Natural killer cell (primary cell): ENCODE measurements around the gene LZIC. TPM values are rescaled to one million over a fixed set of nuclear protein-coding genes. Genes with fewer than 3 reads are reported as not detected.

Experiments
- ATAC-seq, 3 donors: fragments of 150-1000 bp in 2 of 3; fragments of 200-7000 bp in 1 of 3; cut with Tn5 transposase; 1 replicate in 1 of 3; 2 replicates in 2 of 3; pipeline ENCODE4 v1.10.0; 2021; ENCODE audit warnings: mild to moderate bottlenecking in 2 of 3, moderate library complexity in 2 of 3
- DNase-seq, 2 donors: peaks; one replicate each; pipeline versions ENCODE4 v3.0.0 to v3.0.0-alpha.2; 2013 to 2021; ENCODE audit warnings: mixed read lengths in 1 of 2
- H3K27ac ChIP-seq: one replicate; pipeline ENCODE4 v1.5.1; 2013; ENCODE audit warnings: mild to moderate bottlenecking, low read length
- H3K27me3 ChIP-seq: one replicate; pipeline ENCODE4 v1.6.1; 2013; ENCODE audit warnings: low read length; ENCODE audit not compliant: control insufficient read depth, insufficient read depth
- H3K36me3 ChIP-seq: one replicate; pipeline ENCODE4 v1.6.1; 2013; ENCODE audit warnings: low read length; ENCODE audit not compliant: control insufficient read depth, insufficient read depth
- H3K4me1 ChIP-seq: one replicate; pipeline ENCODE4 v1.6.1; 2013; ENCODE audit warnings: low read length; ENCODE audit not compliant: control insufficient read depth, insufficient read depth
- H3K4me3 ChIP-seq: one replicate; pipeline ENCODE4 v1.5.1; 2013; ENCODE audit warnings: low read length
- H3K9me3 ChIP-seq: one replicate; pipeline ENCODE4 v1.6.1; 2013; ENCODE audit warnings: low read length; ENCODE audit not compliant: control insufficient read depth, insufficient read depth
- H3K27ac Mint-ChIP-seq, 2 donors: one replicate each; pipeline ENCODE4 v1.8.0; 2022; ENCODE audit warnings: mild to moderate bottlenecking in 2 of 2, mixed read lengths in 2 of 2, moderate library complexity in 1 of 2
- H3K27me3 Mint-ChIP-seq, 2 donors: one replicate each; pipeline ENCODE4 v1.8.0; 2022; ENCODE audit warnings: low read depth in 2 of 2, mixed read lengths in 2 of 2
- H3K36me3 Mint-ChIP-seq: one replicate; pipeline ENCODE4 v1.8.0; 2022; ENCODE audit warnings: mixed read lengths
- H3K4me1 Mint-ChIP-seq, 2 donors: one replicate each; pipeline ENCODE4 v1.8.0; 2022; ENCODE audit warnings: mixed read lengths in 2 of 2
- H3K4me3 Mint-ChIP-seq: one replicate; pipeline ENCODE4 v1.8.0; 2022; ENCODE audit warnings: mild to moderate bottlenecking, moderate library complexity, mixed read lengths
- H3K9me3 Mint-ChIP-seq, 2 donors: one replicate each; pipeline ENCODE4 v1.8.0; 2022; ENCODE audit warnings: mixed read lengths in 2 of 2
- WGBS: methylation state at CpG from one replicate; pipeline ENCODE4 v1.1.7; 2013; ENCODE audit warnings: missing lambda C conversion rate; ENCODE audit not compliant: insufficient coverage; 5-methylcytosine and 5-hydroxymethylcytosine counted together
- intact Hi-C: fragments of 100-400 bp; cut with micrococcal nuclease; formaldehyde crosslinking; loops from one replicate; pipeline ENCODE4 v1.14.2; 2022
- total RNA-seq, 4 donors: library from RNA; stranded (reverse); fragments of 120-200 nt in 1 of 4; gene quantifications; one replicate each; pipeline versions ENCODE4 v1.2.3 to v1.2.4, GENCODE V29; 2013 to 2022
- TF ChIP-seq, protein P1 (sequence below): fragments of 200-600 bp; IDR thresholded peaks from one replicate; pipeline ENCODE4 v1.8.0; 2022; ENCODE audit warnings: antibody characterized with exemption

The LZIC gene
- total RNA-seq, 3 donors from 2014 or later (not counting 1 experiment from before 2014, with no cell fraction given), result 19.5 to 21.9 (median 21.7) TPM

DNA sequence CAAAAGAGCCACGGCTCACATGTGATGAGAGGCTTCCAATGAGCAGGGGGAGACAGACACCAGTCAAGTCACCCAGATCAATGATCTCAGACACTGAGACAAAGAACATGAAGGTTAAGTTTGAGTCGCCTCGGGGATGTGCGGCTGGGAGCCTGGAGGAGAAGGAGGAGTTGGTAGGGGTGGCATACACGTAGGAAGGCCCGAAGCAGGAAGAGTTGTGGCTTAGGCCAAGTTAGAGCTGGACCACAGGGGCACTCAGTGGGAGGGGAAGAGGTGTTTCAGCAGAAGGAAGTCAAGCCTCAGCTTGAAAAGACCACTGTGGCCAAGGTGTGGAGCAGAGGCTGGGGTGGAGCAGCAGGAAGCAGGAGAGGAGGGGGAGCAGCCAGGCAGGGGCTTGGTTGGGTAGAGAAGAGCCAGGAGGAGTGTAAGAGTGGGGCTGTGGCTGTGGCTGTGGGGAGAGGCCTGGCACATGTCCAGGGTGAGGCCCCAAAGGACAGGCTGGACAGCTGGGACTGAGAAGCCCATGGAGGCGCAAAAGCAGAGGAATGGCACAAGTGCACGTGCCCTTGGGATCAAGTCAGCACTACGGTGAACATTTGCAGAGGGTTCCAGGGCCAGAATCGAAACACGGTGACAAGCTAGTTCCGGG lies 60.8 kb downstream of the LZIC start:
- WGBS, result 38% methylated on average over 12 of the region's 12 CpGs
- Mint-ChIP-seq H3K9me3 (no peaks in the 10 kb centered on the region), H3K27me3 (no peaks in the 10 kb centered on the region), H3K36me3 (no peaks in the 10 kb centered on the region), H3K4me3 (peak overlapping the region; percentile 80), H3K4me1 (peaks cover 47% of the 10 kb centered on the region in 2 donors), H3K27ac (peak overlapping the region; percentile 87 to 90)
- Histone ChIP-seq H3K27me3 (no peaks in the 10 kb centered on the region), H3K4me1 (peaks cover 47% of the 10 kb centered on the region), H3K36me3 (peaks cover 4% of the 10 kb centered on the region), H3K9me3 (no peaks in the 10 kb centered on the region), H3K4me3 (no peak overlapping the region), H3K27ac (peak overlapping the region; percentile 75)
- TF ChIP-seq, protein P1, sequence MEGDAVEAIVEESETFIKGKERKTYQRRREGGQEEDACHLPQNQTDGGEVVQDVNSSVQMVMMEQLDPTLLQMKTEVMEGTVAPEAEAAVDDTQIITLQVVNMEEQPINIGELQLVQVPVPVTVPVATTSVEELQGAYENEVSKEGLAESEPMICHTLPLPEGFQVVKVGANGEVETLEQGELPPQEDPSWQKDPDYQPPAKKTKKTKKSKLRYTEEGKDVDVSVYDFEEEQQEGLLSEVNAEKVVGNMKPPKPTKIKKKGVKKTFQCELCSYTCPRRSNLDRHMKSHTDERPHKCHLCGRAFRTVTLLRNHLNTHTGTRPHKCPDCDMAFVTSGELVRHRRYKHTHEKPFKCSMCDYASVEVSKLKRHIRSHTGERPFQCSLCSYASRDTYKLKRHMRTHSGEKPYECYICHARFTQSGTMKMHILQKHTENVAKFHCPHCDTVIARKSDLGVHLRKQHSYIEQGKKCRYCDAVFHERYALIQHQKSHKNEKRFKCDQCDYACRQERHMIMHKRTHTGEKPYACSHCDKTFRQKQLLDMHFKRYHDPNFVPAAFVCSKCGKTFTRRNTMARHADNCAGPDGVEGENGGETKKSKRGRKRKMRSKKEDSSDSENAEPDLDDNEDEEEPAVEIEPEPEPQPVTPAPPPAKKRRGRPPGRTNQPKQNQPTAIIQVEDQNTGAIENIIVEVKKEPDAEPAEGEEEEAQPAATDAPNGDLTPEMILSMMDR, result no peak
- peak in 1 of 2 donors; percentile 49 for DNase-seq
- peak; percentile 68 to 82 (median 80) for ATAC-seq
- intact Hi-C loops, result no loop called here

DNA sequence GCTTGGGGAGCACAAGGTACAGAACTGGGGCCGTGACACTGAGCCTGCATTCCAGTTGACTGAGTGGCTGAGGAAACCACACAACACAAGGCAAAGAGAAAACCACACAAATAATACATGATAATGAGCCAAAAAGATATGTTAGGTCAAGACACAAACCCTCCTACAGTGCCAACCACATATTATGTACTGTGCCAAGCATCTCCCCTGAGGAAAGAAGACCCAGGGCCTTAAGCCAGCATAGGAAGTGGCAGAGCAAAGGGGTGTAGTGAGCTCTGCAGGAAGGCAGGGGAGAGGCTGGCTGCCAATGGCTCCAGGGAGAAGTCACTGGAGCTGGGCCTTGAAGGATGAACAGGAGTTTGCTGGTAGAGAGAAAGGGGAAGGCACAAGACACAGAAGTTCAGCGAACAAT lies 61.3 kb downstream of the LZIC start:
- no peak for DNase-seq

More for the DNA sequence above, 61.3 kb downstream of the LZIC start:
- Histone ChIP-seq H3K9me3 (no peaks in the 10 kb centered on the region), H3K27me3 (no peaks in the 10 kb centered on the region), H3K27ac (peak overlapping the region; percentile 75), H3K4me1 (peaks cover 47% of the 10 kb centered on the region), H3K36me3 (peaks cover 2% of the 10 kb centered on the region), H3K4me3 (no peak overlapping the region)
- ATAC-seq, result peak; percentile 34 to 46 (median 44)
- 37% methylated on average over 2 of the region's 2 CpGs for WGBS
- Mint-ChIP-seq H3K9me3 (no peaks in the 10 kb centered on the region), H3K4me3 (peak overlapping the region; percentile 80), H3K27me3 (no peaks in the 10 kb centered on the region), H3K4me1 (peaks cover 47% of the 10 kb centered on the region in 2 donors), H3K27ac (peak overlapping the region; percentile 87 to 90), H3K36me3 (no peaks in the 10 kb centered on the region)
- intact Hi-C loops, result no loop called here
- TF ChIP-seq, protein P1, result no peak

Other genes with a start within 250 kb of the LZIC start
- gene CLSTN1, start 119.4 kb downstream of the LZIC start, total RNA-seq, result 100 to 1,000 TPM in 1 of 3 donors, 10 to 100 TPM in 2; 83.1 to 114 (median 94.5) TPM
- 10 to 100 TPM; 26.4 to 31.0 (median 29.8) TPM for gene CTNNBIP1, start 33.1 kb downstream of the LZIC start, total RNA-seq
- 1 to 10 TPM; 2.6 to 4.7 (median 2.9) TPM for gene NMNAT1, start 84 bp upstream of the LZIC start, total RNA-seq
- gene RBP7, start 53.8 kb upstream of the LZIC start, total RNA-seq, result 1 to 10 TPM in 2 of 3 donors, under 1 TPM in 1; 0.89 to 2.3 (median 1.5) TPM
- 10 to 100 TPM; 37.0 to 48.0 (median 41.4) TPM for gene UBE4B, start 89.6 kb upstream of the LZIC start, total RNA-seq